GM18868 (cell line): Measurements from ENCODE around the gene PSMB2.
"Not testable (repeated sequence)": the region's sequence is repeated elsewhere in the genome, so short reads cannot be mapped to it uniquely, and the experiment has no call there.

Experiments used
- ATAC-seq: cut with Tn5 transposase; IDR thresholded peaks from one replicate; pipeline ENCODE4 v1.9.1; 2021; ENCODE audit warnings: mild to moderate bottlenecking, moderate library complexity; ENCODE audit not compliant: unreplicated experiment

The PSMB2 gene

GRCh38 chr1:35594005-35594760 lies 47.1 kb downstream of the PSMB2 start:
- no peak for ATAC-seq

- no peak for ATAC-seq
Measured at GRCh38 chr1:35592991-35593769, 48.1 kb downstream of the PSMB2 start.

- no peak for ATAC-seq
Measured at GRCh38 chr1:35591211-35591610, 50.1 kb downstream of the PSMB2 start.

GRCh38 chr1:35590476-35591040 lies 50.8 kb downstream of the PSMB2 start:
- ATAC-seq, result no peak

GRCh38 chr1:35589516-35590427 lies 51.6 kb downstream of the PSMB2 start:
- no peak for ATAC-seq

GRCh38 chr1:35588197-35588910 lies 53.0 kb downstream of the PSMB2 start:
- ATAC-seq, result no peak

GRCh38 chr1:35587736-35588135 lies 53.6 kb downstream of the PSMB2 start:
- ATAC-seq, result no peak

GRCh38 chr1:35586808-35587207 lies 54.5 kb downstream of the PSMB2 start:
- ATAC-seq, result no peak

- not testable (repeated sequence) for ATAC-seq
Measured at GRCh38 chr1:35585805-35586204, 55.5 kb downstream of the PSMB2 start.

GRCh38 chr1:35585281-35585680 lies 56.0 kb downstream of the PSMB2 start:
- ATAC-seq, result no peak

- not testable (repeated sequence) for ATAC-seq
Measured at GRCh38 chr1:35581621-35582020, 59.7 kb downstream of the PSMB2 start.

- ATAC-seq, result no peak
Measured at GRCh38 chr1:35580949-35581388, 60.4 kb downstream of the PSMB2 start.

GRCh38 chr1:35577071-35577998 lies 64.0 kb downstream of the PSMB2 start:
- ATAC-seq, result peak; percentile 66

- not testable (repeated sequence) for ATAC-seq
Measured at GRCh38 chr1:35576766-35577070, 64.6 kb downstream of the PSMB2 start.

GRCh38 chr1:35576061-35576765 lies 65.1 kb downstream of the PSMB2 start:
- ATAC-seq, result no peak

- ATAC-seq, result no peak
Measured at GRCh38 chr1:35575416-35575958, 65.8 kb downstream of the PSMB2 start.

GRCh38 chr1:35574655-35575415 lies 66.5 kb downstream of the PSMB2 start:
- ATAC-seq, result no peak
